ENCODE results near the gene SLC25A10.

The SLC25A10 gene

GRCh38 chr17:81722184-81723120, 10.4 kb downstream of the SLC25A10 start (continued):
- no peak for TF ChIP-seq ZNF692 (tag by site-specific recombination; IDR thresholded peaks at IDR 0.05)
- TF ChIP-seq ZBTB20 (tag by site-specific recombination; IDR thresholded peaks at IDR 0.05): no peak
- no peak for TF ChIP-seq ZNF138 (tag by site-specific recombination; IDR thresholded peaks at IDR 0.05; ENCODE audit: borderline replicate concordance)
- no peak for TF ChIP-seq KLF8 (tag by site-specific recombination; IDR thresholded peaks at IDR 0.05)
- TF ChIP-seq INSM2 (tag by site-specific recombination; IDR thresholded peaks at IDR 0.05): peak; percentile 63
- no peak for TF ChIP-seq ATF2 (tag by site-specific recombination; IDR thresholded peaks at IDR 0.05; ENCODE audit: low read depth)
- TF ChIP-seq PBX3 (CRISPR knock-in tag; IDR thresholded peaks at IDR 0.05): no peak
- no peak for TF ChIP-seq ZNF174 (tag by site-specific recombination; IDR thresholded peaks at IDR 0.05)
- TF ChIP-seq ZNF571 (tag by site-specific recombination; IDR thresholded peaks at IDR 0.05): no peak
- TF ChIP-seq ZNF221 (tag by site-specific recombination; IDR thresholded peaks at IDR 0.05; ENCODE audit: borderline replicate concordance): no peak
- peak; percentile 88 for TF ChIP-seq ZIC2 (tag by site-specific recombination; IDR thresholded peaks at IDR 0.05)
- 0 out of 2 replicates have a peak, but pooled peaks have one; percentile 19 for TF ChIP-seq SP7 (tag by site-specific recombination; IDR thresholded peaks at IDR 0.05)
- no peak for TF ChIP-seq ZNF184 (tag by site-specific recombination; IDR thresholded peaks at IDR 0.05)
- no peak for TF ChIP-seq OVOL3 (tag by site-specific recombination; IDR thresholded peaks at IDR 0.05)
- TF ChIP-seq SCRT1 (tag by site-specific recombination; IDR thresholded peaks at IDR 0.05; ENCODE audit: borderline replicate concordance): peak; percentile 47; the same call in 1 of the 2 replicates
- TF ChIP-seq ZNF530 (tag by site-specific recombination; IDR thresholded peaks at IDR 0.05; ENCODE audit: low read depth): no peak
- TF ChIP-seq ZNF423 (tag by site-specific recombination; IDR thresholded peaks at IDR 0.05): no peak
- TF ChIP-seq RBAK (tag by site-specific recombination; IDR thresholded peaks at IDR 0.05): no peak
- TF ChIP-seq ZNF274 (IDR thresholded peaks at IDR 0.05; ENCODE audit: low read length): no peak
- no peak for TF ChIP-seq ZNF274 (tag by site-specific recombination; IDR thresholded peaks at IDR 0.05; ENCODE audit: borderline replicate concordance)
- TF ChIP-seq ZNF394 (tag by site-specific recombination; IDR thresholded peaks at IDR 0.05; ENCODE audit: borderline replicate concordance): no peak
- TF ChIP-seq ZSCAN5A (tag by site-specific recombination; IDR thresholded peaks at IDR 0.05): no peak
- TF ChIP-seq ZNF202 (tag by site-specific recombination; IDR thresholded peaks at IDR 0.05; ENCODE audit: borderline replicate concordance): no peak
- no peak for TF ChIP-seq ZBTB7A (tag by site-specific recombination; IDR thresholded peaks at IDR 0.05; ENCODE audit: low read depth)
- peak; percentile 16 for TF ChIP-seq ZBTB26 (tag by site-specific recombination; optimal IDR thresholded peaks at IDR 0.05)
- peak; percentile 88 for TF ChIP-seq ZNF362 (tag by site-specific recombination; IDR thresholded peaks at IDR 0.05)
- no peak for TF ChIP-seq YY1 (tag by site-specific recombination; IDR thresholded peaks at IDR 0.05)
